H1 (cell line): Measurements from ENCODE around the gene DNAAF5. TPM values are rescaled to one million over a fixed set of nuclear protein-coding genes. Genes with fewer than 3 reads are reported as not detected.

Experiments used
- CEBPB ChIP-seq: IDR thresholded peaks from 2 replicates; pipeline ENCODE4 v1.6.1; 2012; ENCODE audit warnings: low read depth, low read length
- JUN ChIP-seq: IDR thresholded peaks from 2 replicates; pipeline ENCODE4 v1.6.1; 2011; ENCODE audit warnings: low read depth, mild to moderate bottlenecking, improper control_type of control experiment, low read length
- SIN3A ChIP-seq, 2 experiments: IDR thresholded peaks in 1 of 2; conservative IDR thresholded peaks in 1 of 2; 2 replicates each; pipeline ENCODE4 v1.6.1; 2011 to 2012; ENCODE audit warnings: low read length in 2 of 2, improper control_type of control experiment in 1 of 2, low read depth in 1 of 2, mild to moderate bottlenecking in 1 of 2
- SRF ChIP-seq: IDR thresholded peaks from 2 replicates; pipeline ENCODE4 v1.6.1; 2011; ENCODE audit warnings: mild to moderate bottlenecking, low read depth, low read length, moderate library complexity
- polyA plus RNA-seq, 7 experiments: library from polyadenylated mRNA; depleted of rRNA in 3 of 7; stranded (reverse) in 5 of 7; unstranded in 2 of 7; fragments of >200 nt in 5 of 7; fragments of 200-250 nt in 2 of 7; gene quantifications; 1 replicate in 5 of 7; 2 replicates in 1 of 7; 4 replicates in 1 of 7; pipeline versions ENCODE4 v1.2.1 to v1.2.3, GENCODE V29; 2011 to 2013; ENCODE audit warnings: missing spikeins in 2 of 7, mixed read lengths in 2 of 7
- total RNA-seq: library from RNA; stranded (reverse); fragmentation: NEBNext Ultra II Directional; extraction: Animal tissue kit (Norgen Biotek cat#: 25700); gene quantifications from 2 replicates; pipeline ENCODE4 v1.2.1, GENCODE V29; 2021

The DNAAF5 gene
- total and polyA plus RNA-seq, 2 of the 8 experiments (the other 6 are each of a cell fraction or from before 2014, with no cell fraction given) = 55.1 to 95.9 TPM

DNA sequence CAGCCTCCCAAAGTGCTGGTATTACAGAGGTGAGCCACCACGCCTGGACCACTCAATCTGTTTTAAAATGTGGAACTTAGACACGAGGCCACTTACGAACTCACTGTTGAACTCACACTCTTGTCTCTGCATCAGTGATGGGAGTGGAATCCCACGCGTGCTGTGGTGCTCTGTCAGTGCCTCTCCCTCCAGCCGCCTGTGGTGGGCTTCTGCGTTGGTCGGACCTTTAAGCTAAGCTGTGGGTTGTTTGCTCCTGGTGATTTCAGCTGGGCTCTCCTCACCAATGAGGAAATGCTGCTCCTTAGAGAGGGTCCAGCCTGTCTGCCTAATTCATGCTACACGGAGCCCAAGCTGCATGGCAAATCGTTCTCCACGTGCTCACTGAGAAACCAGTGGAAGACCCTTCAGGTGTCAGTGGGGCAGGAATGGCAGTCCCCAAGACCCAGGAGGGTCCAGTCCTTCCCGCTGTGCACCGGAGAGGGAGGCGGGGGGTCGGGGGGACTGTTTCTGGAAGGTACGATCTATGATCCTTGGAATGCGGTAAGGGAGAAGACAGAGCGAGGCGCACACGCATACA is 18.4 kb downstream of the DNAAF5 start (continued):
- TF ChIP-seq SIN3A (conservative IDR thresholded peaks at IDR 0.05 in 1 of 2, IDR thresholded peaks at IDR 0.05 in 1 of 2; ENCODE audit: low read depth in 1 of 2, low read length in 2 of 2) = no peak
- TF ChIP-seq CEBPB = no peak
- TF ChIP-seq JUN = no peak
- no peak for TF ChIP-seq SRF
- TF ChIP-seq, all 59 proteins: peak for 0
